ENCODE results near the gene C9orf85.
A peak's percentile ranks its signal among the peaks of the same experiment; 100 is the strongest.
"Not testable (repeated sequence)": the region's sequence is repeated elsewhere in the genome, so short reads cannot be mapped to it uniquely, and the experiment has no call there.

The C9orf85 gene, protein sequence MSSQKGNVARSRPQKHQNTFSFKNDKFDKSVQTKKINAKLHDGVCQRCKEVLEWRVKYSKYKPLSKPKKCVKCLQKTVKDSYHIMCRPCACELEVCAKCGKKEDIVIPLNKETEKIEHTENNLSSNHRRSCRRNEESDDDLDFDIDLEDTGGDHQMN

DNA sequence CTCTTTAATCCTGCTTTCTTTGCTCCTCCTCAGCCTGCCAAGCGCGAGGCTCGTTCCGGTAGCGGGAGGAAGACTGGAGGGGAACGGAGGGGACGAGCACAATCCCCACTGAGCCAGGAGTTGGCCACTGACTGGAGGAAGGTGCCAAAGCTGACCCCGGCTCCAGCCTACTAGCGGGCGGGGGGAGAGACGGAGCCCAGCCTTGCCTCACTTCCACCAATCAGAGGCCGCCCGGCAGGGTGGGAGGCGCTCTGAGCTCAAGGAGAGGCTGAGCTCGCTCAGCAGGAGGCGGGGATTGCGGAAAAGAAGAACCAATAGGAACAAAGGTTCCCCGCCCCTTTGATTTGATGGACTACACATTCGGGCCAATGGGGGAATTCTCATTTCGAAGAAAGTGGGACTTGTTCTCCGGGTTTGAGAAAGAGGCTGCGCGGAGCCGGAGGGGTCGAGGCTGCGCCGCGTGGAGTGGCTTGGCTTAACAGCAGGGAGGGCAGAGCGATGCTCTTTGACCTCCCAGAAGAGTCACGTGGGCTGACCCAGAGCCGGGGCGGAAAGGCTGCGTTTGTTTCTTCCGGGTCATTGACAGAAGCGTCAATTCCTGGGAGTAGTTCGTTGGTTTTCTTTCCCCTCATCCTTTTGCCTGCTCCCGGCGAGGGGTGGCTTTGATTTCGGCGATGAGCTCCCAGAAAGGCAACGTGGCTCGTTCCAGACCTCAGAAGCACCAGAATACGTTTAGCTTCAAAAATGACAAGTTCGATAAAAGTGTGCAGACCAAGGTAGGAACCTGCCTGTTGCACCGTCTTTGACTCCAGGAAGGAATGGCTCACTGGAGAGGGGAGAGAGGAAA lies at the start of gene C9orf85, which contains the start of gene ABHD17B:
C9orf85 (plus strand) TSS at position 579 of the 847 bp plus-strand sequence; CDS start at position 675, 96 bp downstream.
ABHD17B (minus strand) TSS at position 133 of the 847 bp plus-strand sequence. CDS start 36,113 bp downstream, outside the sequence.
- DNase-seq, result peak; percentile 100

DNA sequence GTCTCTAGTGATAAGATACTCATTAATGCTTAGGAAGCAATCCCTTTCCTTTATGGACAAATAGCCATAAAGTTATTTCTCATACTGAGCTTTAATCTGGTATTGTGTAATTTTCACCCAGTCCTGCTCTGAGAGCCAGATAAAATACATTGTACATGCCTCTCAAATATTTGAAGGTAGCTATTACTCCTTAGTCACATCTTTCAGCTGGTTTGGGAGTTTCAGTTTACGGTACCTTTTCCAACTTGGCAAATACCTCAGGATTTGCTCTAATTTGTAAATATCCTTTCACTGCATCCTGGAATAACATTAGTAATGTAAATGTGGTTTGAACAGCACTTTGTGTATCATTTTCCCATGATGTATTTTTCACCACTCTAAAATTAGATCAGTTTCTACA lies 47.8 kb upstream of the C9orf85 start:
- no peak for DNase-seq

DNA sequence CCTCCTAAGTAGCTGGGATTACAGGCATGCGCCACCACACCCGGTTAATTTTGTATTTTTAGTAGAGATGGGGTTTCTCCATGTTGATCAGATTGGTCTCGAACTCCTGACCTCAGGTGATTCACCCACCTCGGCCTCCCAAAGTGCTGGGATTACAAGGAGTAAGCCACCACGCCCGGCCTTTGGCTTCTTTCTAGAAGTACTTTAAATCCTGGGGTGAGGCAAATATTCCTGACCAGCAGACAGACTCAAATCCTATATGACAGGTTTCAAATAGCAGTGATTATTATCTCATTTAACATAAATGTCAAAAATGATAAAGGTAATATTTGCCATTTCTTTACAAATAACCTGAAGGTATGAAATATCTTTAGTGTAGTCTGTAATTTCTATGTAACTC lies 36.1 kb upstream of the C9orf85 start:
- DNase-seq, result no peak

DNA sequence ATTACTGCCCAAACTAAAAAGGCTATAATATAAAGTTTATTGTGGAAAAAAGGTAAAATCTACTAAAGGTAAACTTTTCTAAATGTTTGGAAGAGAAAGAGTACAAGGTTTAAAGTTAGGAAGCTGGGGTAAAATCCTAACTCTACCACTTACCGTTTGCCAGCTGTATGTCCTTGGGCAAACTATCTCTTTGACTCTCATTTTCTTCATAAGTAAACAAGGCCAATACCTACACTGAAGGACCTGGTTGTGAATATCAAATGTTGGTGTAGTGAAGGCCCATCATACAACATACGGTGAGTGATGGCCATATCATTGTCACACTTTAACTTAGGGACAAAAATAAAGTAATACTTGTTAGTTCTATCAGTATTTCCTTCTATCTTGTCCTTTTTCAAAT lies 35.3 kb upstream of the C9orf85 start:
- DNase-seq, result no peak

DNA sequence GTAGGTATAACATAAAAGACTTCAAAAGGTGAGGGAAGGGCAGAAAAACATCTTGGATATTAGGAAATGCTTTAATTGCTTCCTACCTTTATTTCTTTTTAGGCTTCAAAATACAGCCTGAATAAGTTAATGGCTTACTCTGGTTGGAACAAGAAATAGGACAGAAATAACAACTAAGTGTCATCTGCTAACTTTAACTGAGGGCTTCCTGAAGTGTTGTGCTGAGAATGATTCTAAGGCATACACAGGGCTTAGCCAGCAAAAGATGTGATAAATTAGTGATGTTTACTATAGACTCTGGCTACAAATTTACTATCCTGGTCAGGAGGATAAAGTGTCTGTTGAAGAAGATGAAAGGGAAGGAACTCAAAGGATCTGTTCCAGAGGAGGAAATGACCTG lies 34.6 kb upstream of the C9orf85 start:
- no peak for DNase-seq

DNA sequence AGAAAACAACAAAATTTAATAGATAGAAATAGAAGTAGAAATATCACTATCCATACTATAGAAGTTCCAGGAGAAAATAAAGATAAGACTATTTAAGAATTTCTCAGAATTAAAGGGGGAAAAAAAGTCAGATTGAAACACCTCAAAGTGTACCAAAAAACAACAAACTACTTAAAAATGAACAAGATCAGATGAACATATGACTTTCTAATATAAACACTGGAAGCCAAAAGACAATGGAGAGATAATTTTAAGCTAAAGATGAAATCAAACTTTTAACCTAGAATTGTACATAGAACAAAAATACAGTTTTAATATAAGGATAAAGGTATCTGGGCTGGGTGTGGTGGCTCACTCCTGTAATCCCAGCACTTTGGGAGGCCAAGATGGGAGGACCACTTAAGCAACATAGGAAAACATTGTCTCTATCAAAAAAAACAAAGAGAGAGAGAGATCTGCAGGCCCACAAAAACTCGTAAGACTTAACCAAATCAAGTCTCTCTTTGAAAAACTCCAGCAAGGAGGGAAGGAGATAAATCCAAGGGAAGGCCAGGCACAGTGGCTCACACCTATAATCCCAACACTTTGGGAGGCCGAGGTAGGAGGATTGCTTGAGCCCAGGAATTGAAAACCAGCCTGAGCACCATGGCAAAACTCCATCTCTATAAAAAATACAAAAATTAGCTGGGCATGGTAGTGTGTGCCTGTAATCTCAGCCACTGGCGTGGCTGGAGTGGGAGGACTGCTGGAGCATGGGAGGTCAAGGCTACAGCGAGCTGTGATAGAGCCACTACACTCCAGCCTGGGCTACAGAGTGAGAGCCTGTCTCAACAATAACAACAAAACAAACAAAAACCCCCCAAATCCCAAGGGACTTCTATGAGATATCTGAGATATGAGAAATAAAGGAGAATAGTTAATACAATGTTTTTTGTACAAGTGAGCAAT lies 32.8 kb upstream of the C9orf85 start:
- DNase-seq, result no peak

DNA sequence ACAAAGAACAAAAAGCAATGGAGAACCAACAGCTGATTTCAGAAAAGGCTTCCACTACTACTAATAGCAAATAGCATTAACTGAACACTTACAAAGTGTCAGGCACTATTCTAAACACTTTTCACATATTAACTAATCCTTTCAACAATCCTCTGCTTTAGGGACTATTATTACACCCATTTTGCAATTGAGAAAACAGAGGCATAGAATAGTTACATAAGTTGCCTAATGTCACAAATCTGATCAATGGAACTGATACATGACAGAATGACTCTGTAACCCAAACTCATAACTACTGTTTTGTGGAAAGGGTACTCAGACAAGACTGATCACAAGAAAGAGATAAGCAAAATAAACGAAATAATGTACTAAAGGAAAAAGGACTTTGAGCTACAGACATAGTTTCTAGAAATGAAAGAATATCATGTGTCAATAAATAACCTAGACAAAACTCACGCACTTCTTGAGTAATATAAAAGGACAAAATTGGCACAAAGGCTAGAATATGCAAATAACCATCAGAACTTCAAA lies 31.7 kb upstream of the C9orf85 start:
- no peak for DNase-seq

DNA sequence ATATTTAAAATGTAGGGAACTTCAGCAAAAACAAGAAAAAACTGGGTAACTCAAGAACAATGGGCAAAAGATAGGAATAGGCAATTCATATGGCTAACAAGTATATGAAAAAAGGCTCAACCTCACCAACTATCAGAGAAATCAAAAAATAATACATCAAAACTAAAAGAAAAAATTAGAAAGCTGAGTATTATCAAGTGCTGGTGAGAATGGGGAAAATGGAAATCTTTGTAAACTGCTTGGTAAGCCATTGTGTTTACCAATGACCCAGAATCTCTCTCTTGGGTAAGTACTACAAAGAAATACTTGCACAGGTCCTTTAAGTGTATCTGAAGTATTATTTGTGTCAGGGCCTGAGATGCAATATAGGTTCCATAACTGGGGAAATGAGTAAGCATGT lies 27.4 kb upstream of the C9orf85 start:
- no peak for DNase-seq

DNA sequence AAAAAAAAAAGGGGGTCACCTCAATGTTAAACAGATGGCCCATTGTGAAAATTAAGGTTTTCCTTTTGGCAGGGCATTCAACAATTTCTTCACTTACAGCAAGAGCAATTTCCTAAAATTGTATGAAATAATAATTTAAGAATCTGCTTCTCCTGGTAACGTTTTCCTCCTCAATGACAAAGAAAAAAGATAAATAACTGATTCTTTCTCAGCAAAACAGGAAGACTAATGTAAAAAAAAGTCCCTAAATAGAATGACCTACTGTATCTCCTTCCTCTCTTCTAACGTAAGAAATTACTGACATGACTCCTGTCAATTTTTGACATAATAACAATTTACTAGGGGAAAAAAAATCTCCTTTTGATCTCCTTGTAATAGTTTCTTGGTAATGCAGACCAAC lies 26.0 kb upstream of the C9orf85 start:
- DNase-seq, result no peak

DNA sequence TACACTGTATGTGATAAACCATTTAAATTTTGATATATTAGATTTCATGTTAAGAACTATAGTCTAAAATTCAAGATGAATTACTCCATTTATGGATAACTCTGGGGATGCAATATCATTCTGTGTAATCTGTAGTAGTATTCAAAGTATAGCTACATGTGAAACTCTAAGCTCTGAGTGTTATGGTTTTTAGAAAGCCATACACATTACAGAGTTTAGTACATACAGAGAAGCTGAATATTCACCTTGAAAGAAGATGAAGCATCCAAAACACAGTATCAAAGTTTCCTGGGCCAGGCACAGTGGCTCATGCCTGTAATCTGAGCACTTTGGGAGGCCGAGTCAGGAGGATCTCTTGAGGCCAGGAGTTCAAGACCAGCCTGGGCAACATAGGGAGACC lies 25.4 kb upstream of the C9orf85 start:
- DNase-seq, result no peak

DNA sequence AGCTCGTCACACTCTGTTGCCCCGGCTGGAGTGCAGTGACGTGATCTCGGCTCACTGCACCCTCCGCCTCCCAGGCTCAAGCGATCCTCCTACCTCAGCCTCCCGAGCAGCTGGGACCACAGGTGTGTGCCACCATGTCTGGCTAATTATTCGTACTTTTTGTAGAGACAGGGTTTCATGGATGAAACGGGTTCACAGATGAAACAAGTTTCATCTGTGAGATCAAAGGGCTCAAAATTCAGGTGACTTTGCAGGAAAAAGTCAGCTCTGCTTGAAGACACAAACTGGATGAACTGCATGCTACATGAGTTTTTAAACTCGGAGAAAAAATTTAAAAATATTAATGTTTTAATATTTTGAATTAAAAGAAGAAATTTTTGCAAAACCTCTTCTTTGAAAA lies 24.9 kb upstream of the C9orf85 start:
- no peak for DNase-seq

DNA sequence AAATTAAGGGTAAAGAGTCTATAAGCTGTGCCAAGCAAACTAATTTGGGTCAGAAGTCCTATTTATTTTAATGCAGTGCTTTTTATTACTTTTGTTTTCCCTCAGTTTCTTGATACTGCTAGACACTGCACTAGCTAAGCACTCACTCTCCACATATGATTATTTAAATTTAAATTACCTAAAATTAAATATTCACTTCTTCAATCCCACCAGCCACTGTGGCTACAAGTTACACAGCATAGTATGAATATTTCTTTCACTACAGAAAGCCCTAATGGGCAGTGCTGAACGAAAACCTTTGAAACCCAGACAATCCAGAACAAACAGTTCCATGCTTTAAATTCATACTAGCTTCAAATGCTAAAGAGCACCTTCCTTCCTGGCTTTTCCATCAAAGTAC lies 24.1 kb upstream of the C9orf85 start:
- no peak for DNase-seq

DNA sequence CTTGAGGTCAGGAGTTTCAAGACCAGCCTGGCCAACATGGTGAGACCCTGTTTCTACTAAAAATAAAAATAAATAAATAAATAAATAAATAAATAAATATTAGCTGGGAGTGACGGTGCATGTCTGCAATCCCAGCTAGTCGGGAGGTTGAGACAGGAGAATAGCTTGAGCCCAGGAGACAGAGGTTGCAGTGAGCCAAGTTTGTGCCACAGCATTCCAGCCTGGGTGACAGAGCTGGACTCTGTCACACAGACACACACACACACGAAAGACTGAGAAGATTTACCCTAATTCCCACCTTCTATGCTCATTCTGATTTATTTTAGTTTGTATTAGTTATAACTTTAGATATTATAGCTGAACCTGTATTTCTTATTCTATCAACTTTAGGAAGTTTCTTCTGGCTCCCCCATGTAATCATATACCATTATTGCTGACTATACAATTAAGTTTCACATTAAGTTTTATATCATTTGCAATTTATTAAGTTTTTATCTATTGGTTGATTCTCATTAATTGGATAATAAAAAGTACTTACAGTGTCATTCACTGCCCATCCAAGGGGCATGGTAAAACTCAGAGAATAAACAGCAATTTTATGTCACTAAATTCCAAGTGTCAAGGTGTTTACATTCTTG lies 21.3 kb upstream of the C9orf85 start:
- no peak for DNase-seq

DNA sequence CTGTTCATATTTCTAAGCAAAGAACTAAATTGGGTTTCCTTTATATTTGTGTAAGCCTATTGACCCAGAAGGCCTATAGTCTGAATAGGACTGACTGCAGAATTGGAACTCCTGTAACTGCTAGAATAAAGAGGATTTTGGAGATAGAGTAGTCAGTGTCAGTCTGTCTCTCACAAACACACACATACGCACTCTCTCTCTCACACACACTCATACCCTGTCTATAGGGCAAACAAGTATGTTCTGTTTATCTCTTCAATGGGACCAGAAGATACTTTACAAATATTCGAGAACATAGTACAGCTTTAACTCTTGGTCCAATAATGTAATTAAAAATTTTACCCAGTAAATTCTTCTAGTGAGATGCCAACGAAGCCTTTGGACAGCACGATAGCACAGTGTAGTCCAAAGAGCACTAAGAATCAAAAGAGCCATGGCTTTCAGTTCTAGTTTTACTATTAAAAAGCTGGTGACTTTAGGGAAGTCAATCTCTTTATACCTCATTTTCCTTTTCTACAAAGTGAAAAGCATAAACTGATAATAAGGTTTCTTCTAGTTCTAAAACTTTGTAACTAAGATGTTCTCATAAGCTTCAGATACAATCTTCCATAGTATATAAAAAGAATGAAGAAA lies 19.8 kb upstream of the C9orf85 start:
- DNase-seq, result no peak

DNA sequence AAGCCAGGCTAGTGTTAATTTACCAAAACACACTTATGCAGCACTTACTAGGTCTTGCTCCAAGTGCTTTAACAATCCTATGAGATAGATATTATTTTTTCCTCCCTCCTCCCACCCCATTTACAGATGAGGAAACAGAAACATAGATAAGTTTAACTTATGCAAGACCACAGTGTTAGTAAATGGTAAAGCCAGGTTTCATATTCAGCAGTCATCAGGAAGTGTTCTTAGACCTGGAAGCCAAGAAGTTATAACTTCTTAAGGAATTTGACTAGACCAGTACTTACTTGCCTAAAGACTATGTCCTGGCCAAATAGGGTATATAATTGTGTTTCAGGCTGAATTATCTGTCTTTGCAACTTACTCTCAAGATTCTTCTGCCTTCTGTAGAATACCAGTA lies 16.3 kb upstream of the C9orf85 start:
- DNase-seq, result no peak

DNA sequence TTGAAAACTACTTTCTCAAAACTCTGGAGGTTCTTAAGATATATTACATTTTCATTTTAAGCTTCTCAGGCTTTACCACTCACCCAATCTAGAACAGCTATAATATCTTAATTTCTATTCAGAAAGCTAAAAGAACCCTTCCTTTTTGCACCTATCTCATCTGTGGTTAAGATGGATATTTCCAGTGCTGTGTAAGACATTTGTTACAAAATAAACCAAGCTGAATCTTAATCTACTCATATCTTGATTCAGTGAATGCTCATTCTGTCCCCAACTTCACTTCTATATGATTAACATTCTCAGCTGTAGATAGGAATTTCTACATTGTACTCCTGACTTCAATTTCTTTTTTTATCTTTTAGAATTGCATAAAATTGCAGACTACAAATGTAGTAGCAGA lies 15.5 kb upstream of the C9orf85 start:
- no peak for DNase-seq

DNA sequence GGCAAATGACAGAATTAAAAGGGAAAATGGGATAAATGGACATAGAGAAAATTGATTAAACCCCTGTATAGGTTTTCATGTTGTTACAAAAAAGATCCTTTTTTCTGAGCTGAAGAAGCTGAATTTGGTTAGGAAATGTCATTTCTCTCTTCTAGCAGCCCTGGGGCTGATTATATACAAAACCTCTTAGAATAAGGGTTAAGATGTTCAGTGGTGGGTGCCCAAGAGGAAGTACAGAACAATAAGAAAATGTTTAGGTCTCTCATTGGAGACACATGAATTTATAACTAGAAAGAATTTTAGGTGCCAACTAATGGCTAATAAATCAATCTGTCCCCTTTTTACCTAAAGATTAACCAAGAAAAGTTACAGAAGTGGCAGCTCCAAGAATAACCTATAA lies 14.7 kb upstream of the C9orf85 start:
- DNase-seq, result no peak

DNA sequence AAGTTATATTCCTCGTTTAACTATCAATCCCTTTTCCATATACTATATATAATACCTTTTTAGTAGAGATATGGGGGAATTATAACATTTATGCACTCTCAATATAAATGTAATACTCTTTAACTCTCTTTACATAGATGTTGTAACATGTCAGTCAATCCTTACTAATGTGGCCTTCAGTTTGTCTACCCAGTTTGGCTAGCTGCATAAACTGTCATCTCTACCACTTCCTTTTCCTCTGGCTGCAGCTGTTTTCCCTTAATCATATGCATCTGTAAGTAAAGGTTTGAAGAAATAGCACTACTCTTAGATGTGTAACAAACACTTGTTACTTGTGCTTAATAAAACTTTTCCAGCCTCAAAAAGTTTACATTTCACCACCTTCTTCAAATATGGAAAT lies 13.9 kb upstream of the C9orf85 start:
- no peak for DNase-seq

DNA sequence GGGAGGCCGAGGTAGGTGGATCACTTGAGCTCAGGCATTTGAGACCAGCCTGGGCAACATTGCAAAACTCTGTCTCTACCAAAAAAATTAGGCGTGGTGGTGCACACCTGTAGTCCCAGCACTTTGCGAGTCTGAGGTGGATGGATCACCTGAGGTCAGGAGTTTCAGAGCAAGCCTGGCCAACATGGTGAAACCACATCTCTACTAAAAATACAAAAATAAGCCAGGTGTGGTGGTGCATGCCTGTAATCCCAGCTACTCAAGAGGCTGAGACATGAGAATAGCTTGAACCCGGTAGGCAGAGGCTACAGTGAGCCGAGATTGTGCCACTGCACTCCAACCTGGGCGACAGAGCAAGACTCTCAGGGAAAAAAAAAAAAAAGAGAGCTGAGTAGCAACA lies 12.7 kb upstream of the C9orf85 start:
- DNase-seq, result not testable (repeated sequence)

DNA sequence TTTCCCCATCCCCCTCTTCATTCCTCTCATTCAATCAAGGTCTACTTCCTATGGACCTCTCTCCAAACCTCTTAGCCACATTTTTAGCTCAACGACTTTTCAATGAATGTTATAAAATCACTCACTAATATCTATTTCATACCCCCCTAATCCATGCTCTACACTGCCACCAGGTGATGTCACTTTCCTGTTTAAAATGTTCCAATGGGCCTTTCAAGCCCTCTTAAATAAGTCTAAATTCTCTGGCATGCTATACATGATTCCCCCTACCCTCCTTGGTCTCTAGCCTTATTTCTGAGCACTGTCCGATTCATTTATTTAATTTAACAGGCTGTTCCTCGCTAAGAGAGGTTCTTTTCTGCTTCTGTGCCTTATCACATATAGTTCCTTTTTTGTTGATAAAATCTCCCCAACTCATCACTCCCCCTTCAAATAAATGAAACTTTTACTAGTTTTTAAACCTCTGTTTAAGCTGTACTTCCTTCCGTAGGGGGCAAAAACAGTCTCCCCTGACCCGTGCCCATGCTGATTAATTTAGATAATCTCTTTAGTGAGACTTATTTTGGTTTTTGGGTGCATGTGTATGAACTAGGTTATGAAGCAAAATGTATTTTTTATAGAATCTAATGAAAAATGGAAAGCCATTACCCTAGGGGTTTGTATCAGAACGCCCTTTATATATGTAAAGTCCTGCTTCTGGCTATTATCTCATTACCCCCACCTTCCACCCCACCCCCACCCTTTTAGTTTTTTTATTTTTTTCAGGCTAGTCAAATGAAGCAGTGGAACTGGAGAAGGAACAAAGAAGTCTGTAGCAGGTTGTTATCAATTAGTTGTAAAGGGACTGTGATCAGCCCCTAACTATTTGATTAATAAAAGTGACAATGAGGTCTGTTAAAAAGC lies 9.5 kb upstream of the C9orf85 start:
- DNase-seq, result no peak

DNA sequence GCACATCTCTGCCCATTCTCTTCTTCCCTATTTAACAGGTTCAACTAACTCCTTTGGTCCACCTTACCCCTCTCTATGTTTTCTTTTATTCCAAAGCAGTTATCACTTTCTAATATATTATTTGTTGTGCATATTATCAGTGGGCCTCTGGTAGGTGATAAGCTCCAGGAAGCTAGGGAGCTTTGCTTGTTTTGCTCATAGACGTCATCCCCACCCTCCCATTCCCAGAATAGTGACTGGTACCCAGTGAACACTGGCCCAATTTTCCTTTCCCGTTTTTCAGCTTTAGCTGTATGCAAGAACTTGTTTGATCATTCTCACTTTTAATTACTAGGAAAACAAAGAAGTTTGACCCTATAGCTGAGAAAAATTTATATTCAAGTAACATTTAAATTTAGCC lies 7.4 kb upstream of the C9orf85 start:
- no peak for DNase-seq

All from amniotic stem cell (primary cell).